Neural progenitor cell (in vitro differentiated cells): ENCODE results near the gene ENTPD7.

Source experiments
- EZH2 ChIP-seq: fragments of 200-600 bp; sonication (generic); IDR thresholded peaks from 2 replicates; pipeline ENCODE4 v1.6.1; 2017; ENCODE audit warnings: antibody characterized with exemption, mild to moderate bottlenecking, moderate library complexity
- EZH2phosphoT487 ChIP-seq: fragments of 200-600 bp; sonication (generic); IDR thresholded peaks from 2 replicates; pipeline ENCODE4 v1.6.1; 2017; ENCODE audit warnings: antibody characterized with exemption
- TF ChIP-seq, protein P1 (sequence below): fragments of 200-600 bp; sonication (generic); IDR thresholded peaks from 2 replicates; pipeline ENCODE4 v1.5.1; 2017; ENCODE audit warnings: antibody characterized with exemption, mild to moderate bottlenecking

DNA sequence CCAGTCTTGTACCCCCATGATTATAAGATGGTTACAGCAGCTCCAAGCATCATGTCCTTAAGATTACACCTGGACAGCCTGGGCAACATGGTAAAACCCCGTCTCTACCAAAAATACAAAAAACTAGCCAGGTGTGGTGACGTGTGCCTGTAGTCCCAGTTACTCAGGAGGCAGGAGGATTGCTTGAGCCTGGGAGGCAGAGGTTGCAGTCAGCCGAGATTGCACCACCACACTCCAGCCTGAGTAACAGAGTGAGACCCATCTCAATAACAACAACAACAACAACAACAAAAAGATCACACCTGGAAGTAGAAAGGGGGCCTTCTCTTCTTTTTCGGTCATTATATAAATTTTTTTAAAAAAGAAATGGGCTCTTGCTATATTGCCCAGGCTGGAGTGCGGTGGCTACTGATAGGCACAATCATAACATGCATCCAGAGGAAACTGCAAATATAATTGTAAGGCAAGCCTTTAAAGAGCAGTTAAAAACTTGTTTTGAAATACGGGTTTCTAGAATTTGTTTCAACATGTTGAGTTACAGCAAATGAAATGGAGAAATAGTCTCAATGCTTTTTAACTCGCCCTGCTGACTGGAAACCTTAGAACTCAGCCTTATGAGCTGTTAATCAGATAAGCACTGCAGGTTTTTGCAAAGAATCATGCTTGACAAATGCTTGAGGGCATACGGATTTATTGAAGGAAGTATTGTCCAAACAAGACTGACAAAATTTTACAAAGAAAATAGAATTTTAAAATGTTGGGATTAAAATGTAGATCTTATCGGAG lies 4.7 kb upstream of the ENTPD7 start:
- TF ChIP-seq, protein P1, sequence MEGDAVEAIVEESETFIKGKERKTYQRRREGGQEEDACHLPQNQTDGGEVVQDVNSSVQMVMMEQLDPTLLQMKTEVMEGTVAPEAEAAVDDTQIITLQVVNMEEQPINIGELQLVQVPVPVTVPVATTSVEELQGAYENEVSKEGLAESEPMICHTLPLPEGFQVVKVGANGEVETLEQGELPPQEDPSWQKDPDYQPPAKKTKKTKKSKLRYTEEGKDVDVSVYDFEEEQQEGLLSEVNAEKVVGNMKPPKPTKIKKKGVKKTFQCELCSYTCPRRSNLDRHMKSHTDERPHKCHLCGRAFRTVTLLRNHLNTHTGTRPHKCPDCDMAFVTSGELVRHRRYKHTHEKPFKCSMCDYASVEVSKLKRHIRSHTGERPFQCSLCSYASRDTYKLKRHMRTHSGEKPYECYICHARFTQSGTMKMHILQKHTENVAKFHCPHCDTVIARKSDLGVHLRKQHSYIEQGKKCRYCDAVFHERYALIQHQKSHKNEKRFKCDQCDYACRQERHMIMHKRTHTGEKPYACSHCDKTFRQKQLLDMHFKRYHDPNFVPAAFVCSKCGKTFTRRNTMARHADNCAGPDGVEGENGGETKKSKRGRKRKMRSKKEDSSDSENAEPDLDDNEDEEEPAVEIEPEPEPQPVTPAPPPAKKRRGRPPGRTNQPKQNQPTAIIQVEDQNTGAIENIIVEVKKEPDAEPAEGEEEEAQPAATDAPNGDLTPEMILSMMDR, result no peak
- no peak for TF ChIP-seq EZH2
- TF ChIP-seq EZH2phosphoT487, result no peak
